Mammary epithelial cell (primary cell): ENCODE data around the gene EXD3.

Source experiments
- EZH2 ChIP-seq: IDR thresholded peaks from 2 replicates; pipeline ENCODE4 v1.6.1; 2012; ENCODE audit warnings: low read length, inconsistent platforms, borderline replicate concordance
- TF ChIP-seq, protein P1 (sequence below), 2 donors: IDR thresholded peaks in 1 of 2; conservative IDR thresholded peaks in 1 of 2; 2 replicates each; pipeline ENCODE4 v1.5.1; 2011 to 2012; ENCODE audit warnings: inconsistent platforms in 2 of 2, low read length in 2 of 2, mild to moderate bottlenecking in 2 of 2, control low read depth in 1 of 2, low read depth in 1 of 2; ENCODE audit not compliant: insufficient read depth in 1 of 2; ENCODE audit errors: extremely low read depth in 1 of 2

DNA sequence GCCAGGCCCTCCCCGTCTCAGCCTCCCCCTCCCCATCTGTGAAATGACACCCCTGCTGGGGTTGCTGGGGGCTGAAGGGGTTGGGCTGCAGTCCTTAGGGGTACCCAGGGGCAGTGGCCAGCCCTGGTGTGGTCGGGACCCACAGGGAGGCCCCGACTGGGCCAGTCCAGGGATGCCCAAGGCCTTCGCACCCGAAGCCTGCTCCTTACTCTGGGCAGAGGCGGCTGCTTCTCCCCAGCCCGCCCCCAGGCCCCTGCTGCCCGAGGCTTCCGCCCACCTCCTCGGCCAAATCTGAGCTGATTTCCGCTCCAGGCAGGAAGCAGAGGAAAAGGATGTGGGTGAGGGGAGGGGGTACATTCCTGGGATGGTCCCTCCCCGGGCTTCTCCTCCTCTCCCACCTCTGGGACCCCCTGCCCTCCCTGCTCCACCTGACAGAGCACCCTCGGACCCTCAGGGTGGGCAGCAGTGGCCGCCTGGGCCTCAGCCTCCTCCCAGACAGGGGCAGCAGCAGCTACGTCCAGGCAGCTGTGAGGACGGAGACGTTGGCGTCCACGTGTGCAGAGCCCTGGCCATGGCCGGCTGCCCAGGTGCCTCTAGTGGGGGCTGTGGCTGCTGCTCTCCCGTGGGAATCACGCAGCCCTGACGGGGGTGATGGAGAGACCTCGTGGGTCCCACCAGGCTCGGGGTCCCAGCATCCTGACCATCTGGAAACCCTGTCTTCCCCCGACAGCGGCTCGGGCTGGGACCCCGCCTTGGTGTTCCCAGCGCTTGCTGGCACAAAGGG lies 116.7 kb downstream of the EXD3 start:
- TF ChIP-seq, protein P1, sequence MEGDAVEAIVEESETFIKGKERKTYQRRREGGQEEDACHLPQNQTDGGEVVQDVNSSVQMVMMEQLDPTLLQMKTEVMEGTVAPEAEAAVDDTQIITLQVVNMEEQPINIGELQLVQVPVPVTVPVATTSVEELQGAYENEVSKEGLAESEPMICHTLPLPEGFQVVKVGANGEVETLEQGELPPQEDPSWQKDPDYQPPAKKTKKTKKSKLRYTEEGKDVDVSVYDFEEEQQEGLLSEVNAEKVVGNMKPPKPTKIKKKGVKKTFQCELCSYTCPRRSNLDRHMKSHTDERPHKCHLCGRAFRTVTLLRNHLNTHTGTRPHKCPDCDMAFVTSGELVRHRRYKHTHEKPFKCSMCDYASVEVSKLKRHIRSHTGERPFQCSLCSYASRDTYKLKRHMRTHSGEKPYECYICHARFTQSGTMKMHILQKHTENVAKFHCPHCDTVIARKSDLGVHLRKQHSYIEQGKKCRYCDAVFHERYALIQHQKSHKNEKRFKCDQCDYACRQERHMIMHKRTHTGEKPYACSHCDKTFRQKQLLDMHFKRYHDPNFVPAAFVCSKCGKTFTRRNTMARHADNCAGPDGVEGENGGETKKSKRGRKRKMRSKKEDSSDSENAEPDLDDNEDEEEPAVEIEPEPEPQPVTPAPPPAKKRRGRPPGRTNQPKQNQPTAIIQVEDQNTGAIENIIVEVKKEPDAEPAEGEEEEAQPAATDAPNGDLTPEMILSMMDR (conservative IDR thresholded peaks at IDR 0.05 in 1 of 2, IDR thresholded peaks at IDR 0.05 in 1 of 2; ENCODE audit: extremely low read depth in 1 of 2, insufficient read depth in 1 of 2, low read depth in 1 of 2, low read length in 2 of 2): no peak
- TF ChIP-seq EZH2: no peak
